HG02759 (cell line): ENCODE measurements around the gene TUBD1.

Experiments
- ATAC-seq: cut with Tn5 transposase; IDR thresholded peaks from one replicate; pipeline ENCODE4 v1.9.1; 2021; ENCODE audit warnings: mild to moderate bottlenecking, moderate library complexity; ENCODE audit not compliant: unreplicated experiment

TUBD1 gene

DNA sequence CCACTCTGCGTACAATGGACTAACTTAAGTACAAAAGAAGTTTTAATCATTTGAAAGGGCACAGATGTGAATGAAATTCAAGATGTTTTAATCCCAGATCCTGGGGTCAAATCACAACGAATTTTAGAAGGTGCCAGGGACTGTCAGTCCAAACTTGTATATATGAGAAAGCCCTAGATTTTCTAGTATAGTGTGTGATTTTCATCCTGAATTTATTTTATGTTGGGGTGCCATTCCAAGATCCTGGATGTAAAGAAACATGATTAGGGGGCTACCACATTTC is 64.3 kb downstream of the TUBD1 start:
- ATAC-seq = no peak

DNA sequence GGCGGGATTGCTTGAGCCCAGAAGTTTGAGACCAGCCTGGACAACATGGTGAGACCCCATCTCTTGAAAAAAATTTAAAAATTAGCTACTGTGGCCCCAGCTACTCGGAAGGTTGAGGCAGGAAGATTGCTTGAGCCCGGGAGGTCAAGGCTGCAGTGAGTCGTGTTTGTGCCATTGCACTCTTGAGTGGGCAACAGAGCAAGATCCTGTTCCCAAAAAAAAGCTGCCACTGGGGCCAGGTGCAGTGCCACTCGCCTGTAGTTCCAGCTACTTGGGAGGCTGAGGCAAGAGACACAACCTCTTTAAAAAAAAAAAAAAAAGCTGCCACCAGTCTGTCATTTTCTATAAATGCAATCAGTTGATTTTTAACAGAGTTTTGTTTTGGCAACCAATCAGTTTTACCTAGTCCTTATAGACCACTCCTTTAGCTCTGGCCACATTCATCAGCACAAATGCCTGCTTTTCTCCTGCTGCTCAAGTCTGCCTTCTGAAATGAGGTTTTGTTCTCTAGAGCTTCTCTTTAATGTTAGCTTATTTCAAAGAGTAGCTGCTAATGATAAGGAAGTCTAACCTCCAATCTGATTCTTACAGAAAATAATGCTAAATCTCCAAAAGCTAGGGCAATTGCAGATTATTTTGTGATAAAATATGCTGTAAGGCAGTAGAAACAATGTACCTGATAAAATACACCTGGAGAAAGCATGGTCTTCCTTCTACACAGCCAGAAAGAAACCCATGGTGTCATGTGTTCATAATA is 64.8 kb downstream of the TUBD1 start:
- ATAC-seq = no peak

DNA sequence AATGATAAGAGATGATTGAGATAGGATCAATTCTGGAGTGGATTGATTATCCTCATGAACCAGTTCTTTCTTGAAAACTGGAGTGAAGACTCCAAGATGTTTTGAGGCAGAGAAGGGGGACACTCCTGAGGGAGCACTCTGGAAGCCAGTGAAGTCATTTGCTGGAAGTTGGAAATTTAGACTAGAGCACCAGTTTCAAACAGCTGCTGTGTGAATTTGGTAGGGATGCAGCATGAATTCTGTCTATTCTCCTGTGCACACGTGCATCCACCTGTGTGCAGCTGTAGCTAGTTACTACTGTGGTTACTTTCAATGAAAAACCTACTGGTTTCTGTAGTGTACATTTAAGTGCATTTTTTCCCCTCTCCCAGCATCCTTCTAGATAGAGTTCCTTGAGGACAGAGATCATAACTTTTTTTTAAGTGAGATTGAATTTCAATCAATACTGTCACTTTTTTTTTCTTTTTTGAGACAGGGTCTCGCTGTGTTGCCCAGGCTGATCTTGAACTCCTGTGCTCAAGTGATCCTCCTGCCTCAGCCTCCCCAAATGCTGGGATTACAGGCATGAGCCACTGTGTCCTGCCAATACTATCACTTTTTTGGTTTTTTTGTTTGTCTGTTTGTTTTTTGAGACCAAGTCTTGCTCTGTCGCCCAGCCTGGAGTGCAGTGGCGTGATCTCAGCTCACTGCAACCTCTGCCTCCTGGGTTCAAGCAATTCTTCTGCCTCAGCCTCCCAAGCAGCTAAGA is 65.9 kb downstream of the TUBD1 start:
- no peak for ATAC-seq

DNA sequence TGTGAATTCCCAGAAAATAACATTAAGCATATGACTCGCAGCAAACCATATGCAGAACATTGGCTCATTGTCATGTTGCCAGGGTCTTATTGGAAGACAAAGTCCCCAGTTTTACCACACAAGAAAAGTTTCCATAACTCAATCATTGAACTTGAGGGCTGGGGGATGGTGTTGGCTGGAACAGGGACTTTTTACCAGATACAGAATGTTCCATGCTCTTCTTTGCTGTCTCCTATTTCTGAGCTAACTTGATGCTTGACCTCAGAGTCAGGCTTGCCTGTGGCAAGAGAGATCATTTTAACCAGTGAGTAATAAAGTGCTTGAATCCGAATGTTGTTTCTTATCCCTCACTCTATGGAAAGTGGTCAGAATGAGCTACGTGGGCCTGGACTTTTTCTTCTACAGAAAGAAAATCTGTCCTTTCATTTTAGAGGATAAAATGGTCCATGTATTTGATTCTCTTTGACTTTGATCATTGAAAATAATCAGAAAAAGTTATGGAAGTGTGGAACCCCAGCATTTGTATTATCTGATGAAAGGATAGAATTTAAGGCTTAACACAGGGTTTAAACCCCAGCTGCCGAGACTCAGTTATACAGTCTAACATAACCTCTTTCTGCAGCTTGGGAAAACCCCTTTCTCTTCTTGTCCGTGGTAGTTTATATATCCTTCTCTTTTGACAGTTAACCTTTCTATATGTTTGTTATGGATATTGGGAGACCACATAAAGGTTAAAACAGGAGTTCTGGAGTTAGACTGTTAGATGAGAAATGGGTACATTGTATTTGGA is 67.0 kb downstream of the TUBD1 start:
- ATAC-seq = no peak

DNA sequence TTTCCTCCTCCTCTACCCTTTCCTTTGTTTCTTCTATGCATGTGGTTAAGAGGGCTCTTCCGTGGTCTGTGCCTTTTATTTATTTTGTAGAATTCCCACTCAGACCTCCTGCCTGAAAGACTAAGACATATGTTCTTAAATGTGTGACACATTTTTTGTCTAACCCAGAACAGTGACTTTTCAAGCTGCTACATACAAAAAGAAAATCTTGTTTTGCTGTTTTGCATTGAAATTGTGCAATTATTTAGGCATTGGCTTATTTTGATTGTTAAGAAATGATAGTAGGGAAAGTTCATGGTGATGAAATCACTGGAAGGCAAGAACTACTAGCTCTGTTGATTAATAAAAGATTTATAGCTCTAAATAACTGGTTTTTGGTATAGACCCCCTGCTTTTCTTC is 76.8 kb downstream of the TUBD1 start:
- ATAC-seq = no peak

DNA sequence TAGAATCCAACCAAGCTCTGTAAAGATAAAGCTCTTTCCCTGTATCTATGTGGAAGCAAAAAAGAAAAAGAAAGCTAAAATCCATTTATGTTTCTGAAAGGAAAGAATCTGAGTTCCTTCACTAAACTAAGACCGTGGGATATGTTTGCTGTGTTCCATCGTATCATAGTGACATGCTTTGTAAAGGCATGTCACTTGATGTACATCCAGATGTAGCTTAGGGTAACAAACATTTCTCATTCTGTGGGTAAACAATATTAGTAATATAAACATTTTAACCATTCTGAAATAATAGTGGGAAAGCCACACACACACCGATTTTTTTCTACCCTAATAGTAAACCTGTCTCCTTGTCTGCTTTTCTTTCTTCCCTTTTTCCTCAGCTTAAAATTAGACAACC is 78.1 kb downstream of the TUBD1 start:
- no peak for ATAC-seq

DNA sequence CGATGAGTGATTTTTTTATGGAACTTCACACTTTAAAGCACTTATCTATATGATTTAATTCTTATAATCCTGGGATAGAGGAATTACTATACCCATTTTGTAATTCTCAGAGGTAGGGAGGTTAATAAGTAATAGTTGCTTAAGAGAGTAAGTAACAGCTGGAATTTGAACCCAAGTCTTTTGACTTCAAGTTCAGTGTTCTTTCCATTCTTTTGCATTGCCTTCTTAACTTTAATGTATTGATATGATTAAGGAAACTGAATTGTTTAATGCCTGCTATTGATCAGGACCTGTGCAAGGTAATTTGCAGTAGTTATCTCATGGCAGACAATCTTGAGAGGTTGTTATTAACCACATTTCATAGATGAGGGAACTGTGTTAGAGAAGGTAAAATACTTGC is 78.5 kb downstream of the TUBD1 start:
- ATAC-seq = no peak

DNA sequence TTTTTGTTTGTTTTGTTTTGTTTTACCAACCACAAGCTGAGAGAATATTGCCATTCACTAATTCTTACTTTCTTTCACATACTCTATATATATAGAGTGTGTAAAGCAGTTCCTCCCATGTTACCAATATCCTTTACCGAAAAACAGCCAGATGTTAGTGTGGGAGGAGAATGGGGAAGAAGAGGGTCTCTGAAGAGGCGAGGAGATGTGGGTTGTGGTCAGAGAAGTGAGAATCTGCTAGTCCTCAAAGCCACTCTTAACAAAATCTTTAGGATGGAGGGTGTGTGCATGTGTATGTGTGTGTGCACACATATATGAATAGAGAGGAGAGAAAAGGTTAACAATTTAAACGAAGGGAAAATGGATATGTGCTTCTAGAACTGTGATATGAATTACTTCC is 80.6 kb downstream of the TUBD1 start:
- ATAC-seq = no peak

DNA sequence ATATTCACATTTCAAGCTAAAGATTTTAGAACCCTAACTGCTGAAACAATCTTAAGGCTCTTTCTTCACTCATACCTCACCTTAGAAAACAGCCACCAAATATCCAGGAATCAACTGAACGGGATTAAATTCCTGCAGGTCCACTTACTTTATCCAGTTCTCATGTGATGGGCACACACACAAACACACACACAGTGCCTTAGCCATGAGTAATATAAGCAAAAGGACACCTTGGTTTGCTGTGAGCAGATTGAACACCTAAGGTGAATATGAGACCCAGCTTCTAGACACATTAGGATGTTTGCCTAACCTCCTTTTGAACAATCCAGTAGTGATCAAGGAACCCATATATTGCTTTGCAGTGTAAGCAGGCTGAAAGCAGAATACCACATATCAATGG is 81.5 kb downstream of the TUBD1 start:
- no peak for ATAC-seq

DNA sequence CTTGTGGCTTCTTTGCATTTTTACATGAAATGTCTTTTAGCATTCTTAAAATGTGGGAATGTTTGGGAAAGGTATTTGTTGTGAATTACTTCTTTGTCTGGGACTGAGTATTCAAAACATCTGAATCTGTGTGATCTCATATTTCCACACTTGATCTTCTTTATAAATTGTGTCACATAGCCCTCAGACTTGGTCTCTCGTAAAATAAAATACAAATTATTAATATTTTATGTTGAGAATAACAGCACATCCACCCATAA is 81.9 kb downstream of the TUBD1 start:
- ATAC-seq = no peak
